A549 (cell line): ENCODE measurements around the gene CEMIP2. TPM values are rescaled to one million over a fixed set of nuclear protein-coding genes. Genes with fewer than 3 reads are reported as not detected.
"Not testable (repeated sequence)": the region's sequence is repeated elsewhere in the genome, so short reads cannot be mapped to it uniquely, and the experiment has no call there.

Experiments
- ATAC-seq, 2 experiments: fragments of 200-7000 bp in 1 of 2; fragments of >200 bp in 1 of 2; cut with Nextera tagmentation in 1 of 2; cut with Tn5 transposase in 1 of 2; 3 replicates each; pipeline versions ENCODE4 v1.8.0 to v1.9.1; 2018 to 2020; ENCODE audit warnings: mild to moderate bottlenecking in 1 of 2, moderate library complexity in 1 of 2
- CTCF ChIA-PET: fragments of 300-600 bp; sonication (Branson Sonifier 250); formaldehyde crosslinking; extraction: SDS; loops from one replicate; lab custom pipeline; 2021; ENCODE audit warnings: antibody characterized with exemption, inconsistent platforms; lab: Yijun Ruan, JAX
- POLR2A ChIA-PET: fragments of 350-600 bp; formaldehyde crosslinking; extraction: SDS; loops from one replicate; lab custom pipeline; 2021; ENCODE audit warnings: antibody characterized with exemption, inconsistent platforms; lab: Yijun Ruan, JAX
- DNase-seq, 2 experiments: peaks; one replicate each; pipeline versions ENCODE4 v3.0.0 to v3.0.0-alpha.2; 2011 to 2016; ENCODE audit warnings: low read depth in 1 of 2, low spot score in 1 of 2
- FAIRE-seq: peaks from 2 replicates; lab custom pipeline; 2011; peaks lifted over from hg19 to GRCh38; lab: Jason Lieb, UNC
- H3K27ac ChIP-seq, 2 experiments: fragments of >200 bp; sonication (Bioruptor Twin); formaldehyde crosslinking; 3 replicates each; pipeline ENCODE4 v1.5.1; 2016 to 2017
- H3K4me1 ChIP-seq: fragments of >200 bp; sonication (Bioruptor Twin); formaldehyde crosslinking; 3 replicates; pipeline ENCODE4 v1.6.1; 2016
- H3K4me2 ChIP-seq: fragments of >200 bp; sonication (Bioruptor Twin); formaldehyde crosslinking; 3 replicates; pipeline ENCODE4 v1.6.1; 2016
- H3K4me3 ChIP-seq: fragments of >200 bp; sonication (Bioruptor Twin); formaldehyde crosslinking; 3 replicates; pipeline ENCODE4 v1.5.1; 2016
- H3K9me3 ChIP-seq: fragments of >200 bp; sonication (Bioruptor Twin); formaldehyde crosslinking; 3 replicates; pipeline ENCODE4 v1.6.1; 2016
- BCL3 ChIP-seq: fragments of >200 bp; sonication (Bioruptor Twin); formaldehyde crosslinking; IDR thresholded peaks from 3 replicates; pipeline ENCODE4 v1.6.1; 2016
- E2F6 ChIP-seq: IDR thresholded peaks from 2 replicates; pipeline ENCODE4 v1.6.1; 2012; ENCODE audit warnings: low read depth, borderline replicate concordance
- EP300 ChIP-seq, 2 experiments: fragments of >200 bp; sonication (Bioruptor Twin); formaldehyde crosslinking; IDR thresholded peaks; 2 replicates in 1 of 2; 3 replicates in 1 of 2; pipeline ENCODE4 v1.6.1; 2016 to 2017
- FOSB ChIP-seq: fragments of 250-450 bp; sonication (Bioruptor Pico); IDR thresholded peaks from 2 replicates; pipeline ENCODE4 v1.5.0; 2020; ENCODE audit warnings: mild to moderate bottlenecking, moderate library complexity
- HOXA7 ChIP-seq: fragments of 250-450 bp; sonication (Bioruptor Pico); IDR thresholded peaks from 2 replicates; pipeline ENCODE4 v1.5.0; 2020; ENCODE audit warnings: mild to moderate bottlenecking, moderate library complexity
- JUN ChIP-seq, 2 experiments: fragments of >200 bp; sonication (Bioruptor Twin); formaldehyde crosslinking; IDR thresholded peaks; 2 replicates in 1 of 2; 3 replicates in 1 of 2; pipeline ENCODE4 v1.6.1; 2016 to 2017
- JUNB ChIP-seq: fragments of >200 bp; sonication (Bioruptor Twin); formaldehyde crosslinking; IDR thresholded peaks from 2 replicates; pipeline ENCODE4 v1.6.1; 2016
- KDM1A ChIP-seq: fragments of 200-600 bp; sonication (generic); IDR thresholded peaks from 2 replicates; pipeline ENCODE4 v1.6.1; 2016; ENCODE audit warnings: low read depth, mild to moderate bottlenecking
- KDM5A ChIP-seq: fragments of 200-600 bp; sonication (generic); IDR thresholded peaks from 2 replicates; pipeline ENCODE4 v1.6.1; 2016; ENCODE audit warnings: antibody characterized with exemption, mild to moderate bottlenecking
- MAFK ChIP-seq: fragments of 450-650 bp; IDR thresholded peaks from 2 replicates; pipeline ENCODE4 v1.6.1; 2014; ENCODE audit not compliant: partially characterized antibody
- NFE2L2 ChIP-seq: fragments of 150-350 bp; conservative IDR thresholded peaks from 2 replicates; pipeline ENCODE4 v1.6.1; 2014; ENCODE audit warnings: low read length
- POLR2AphosphoS2 ChIP-seq: conservative IDR thresholded peaks from 2 replicates; pipeline ENCODE4 v1.6.1; 2012; ENCODE audit warnings: low read length, improper control_type of control experiment, inconsistent platforms
- RAD21 ChIP-seq, 2 experiments: fragments of >200 bp in 1 of 2; sonication (Bioruptor Twin) in 1 of 2; formaldehyde crosslinking in 1 of 2; IDR thresholded peaks in 1 of 2; conservative IDR thresholded peaks in 1 of 2; 2 replicates in 1 of 2; 3 replicates in 1 of 2; pipeline ENCODE4 v1.6.1; 2012 to 2018; ENCODE audit warnings: inconsistent platforms in 1 of 2
- SREBF2 ChIP-seq: fragments of 450-650 bp; IDR thresholded peaks from 2 replicates; pipeline ENCODE4 v1.6.1; 2014; ENCODE audit warnings: mild to moderate bottlenecking, moderate library complexity
- ZC3H11A ChIP-seq: fragments of 450-650 bp; IDR thresholded peaks from 2 replicates; pipeline ENCODE4 v1.6.1; 2014; ENCODE audit warnings: antibody characterized with exemption, mild to moderate bottlenecking
- ZNF302 ChIP-seq: fragments of 250-450 bp; sonication (Bioruptor Pico); IDR thresholded peaks from 2 replicates; pipeline ENCODE4 v1.9.0; 2021; ENCODE audit warnings: inconsistent platforms, mild to moderate bottlenecking, moderate library complexity
- WGBS: methylation state at CpG from one replicate; pipeline ENCODE4 v1.1.6; 2017; ENCODE audit errors: missing lambda C conversion rate; 5-methylcytosine and 5-hydroxymethylcytosine counted together
- polyA plus RNA-seq, 4 experiments: library from polyadenylated mRNA; depleted of rRNA in 3 of 4; stranded (reverse); fragments of >200 nt; fragmentation: RNase III in 1 of 4; extraction: RNeasy Plus Mini Kit Qiagen cat#74134 plus additional on column Dnase treatment in 1 of 4; gene quantifications; 2 replicates in 3 of 4; 3 replicates in 1 of 4; pipeline ENCODE4 v1.2.3, GENCODE V29; 2011 to 2017
- TF ChIP-seq, protein P1 (sequence below): fragments of 150-350 bp; IDR thresholded peaks from 2 replicates; pipeline ENCODE4 v1.6.1; 2014; ENCODE audit warnings: low read depth, mild to moderate bottlenecking, low read length
- TF ChIP-seq, protein P2 (sequence below): fragments of >200 bp; sonication (Bioruptor Twin); formaldehyde crosslinking; IDR thresholded peaks from 3 replicates; pipeline ENCODE4 v1.5.1; 2016
- TF ChIP-seq, protein P3 (sequence below): IDR thresholded peaks from 2 replicates; pipeline ENCODE4 v1.6.1; 2012

CEMIP2 gene
- polyA plus RNA-seq, 2 of the 4 experiments (the other 2 are of a cell fraction), result 146 to 161 TPM

DNA sequence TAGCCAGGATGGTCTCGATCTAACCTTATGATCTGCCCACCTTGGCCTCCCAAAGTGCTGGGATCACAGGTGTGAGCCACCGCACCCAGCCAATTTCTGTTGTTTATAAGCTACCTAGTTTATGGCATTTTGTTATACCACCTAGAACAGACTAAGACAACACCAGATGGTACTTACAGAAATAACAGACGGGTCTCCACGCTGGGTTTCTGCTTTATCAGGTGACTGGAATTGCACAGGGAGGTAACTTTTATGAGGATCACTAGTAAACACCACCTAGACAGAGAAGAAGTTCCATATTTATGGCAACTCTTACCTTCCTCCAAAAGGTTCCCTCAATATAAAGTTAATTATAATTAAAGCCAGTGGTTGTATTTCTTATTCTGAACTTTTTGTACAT is 74.0 kb downstream of the CEMIP2 start:
- H3K9me3 ChIP-seq, result no peaks in the 10 kb centered on the region
- no peak for DNase-seq
- TF ChIP-seq E2F6, result no peak
- TF ChIP-seq, all 56 proteins: peak for 0
- ATAC-seq (no peak), FAIRE-seq (no peak)
- Histone ChIP-seq H3K4me3 (no peak overlapping the region), H3K27ac (no peak overlapping the region), H3K4me2 (no peak overlapping the region), H3K4me1 (peaks cover 27% of the 10 kb centered on the region)
- ChIA-PET POLR2A (no interaction called here), CTCF (interaction anchor here (0.7 to 0.9 kb wide), 3 partner anchors 11 to 85 kb away, joined by 3 read pairs; no protein-coding TSS in a partner anchor)
- 100% methylated on average over 4 of the region's 4 CpGs for WGBS

DNA sequence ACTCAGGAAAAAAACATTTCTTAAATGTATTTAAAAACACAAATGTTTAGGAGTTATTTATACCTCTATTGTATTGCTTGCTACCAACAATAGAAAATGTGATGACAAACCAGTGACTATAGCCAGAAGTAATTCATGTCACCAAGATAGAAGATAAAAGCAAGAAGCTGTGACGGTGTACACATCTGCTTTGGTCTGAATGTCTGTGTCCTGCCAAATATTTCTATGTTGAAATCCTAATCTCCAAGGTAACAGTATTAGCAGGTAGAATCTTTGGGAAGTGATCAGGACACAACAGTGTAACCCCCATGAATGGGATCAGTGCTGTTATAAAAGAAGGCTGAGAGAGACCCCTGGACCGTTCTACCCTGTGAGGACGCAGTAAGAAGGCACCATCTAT is 74.7 kb downstream of the CEMIP2 start:
- DNase-seq, result no peak
- Histone ChIP-seq H3K27ac (no peak overlapping the region), H3K4me2 (no peak overlapping the region)
- WGBS, result 94% methylated on average over 3 of the region's 3 CpGs
- POLR2A ChIA-PET, result no interaction called here
- TF ChIP-seq, protein P1, sequence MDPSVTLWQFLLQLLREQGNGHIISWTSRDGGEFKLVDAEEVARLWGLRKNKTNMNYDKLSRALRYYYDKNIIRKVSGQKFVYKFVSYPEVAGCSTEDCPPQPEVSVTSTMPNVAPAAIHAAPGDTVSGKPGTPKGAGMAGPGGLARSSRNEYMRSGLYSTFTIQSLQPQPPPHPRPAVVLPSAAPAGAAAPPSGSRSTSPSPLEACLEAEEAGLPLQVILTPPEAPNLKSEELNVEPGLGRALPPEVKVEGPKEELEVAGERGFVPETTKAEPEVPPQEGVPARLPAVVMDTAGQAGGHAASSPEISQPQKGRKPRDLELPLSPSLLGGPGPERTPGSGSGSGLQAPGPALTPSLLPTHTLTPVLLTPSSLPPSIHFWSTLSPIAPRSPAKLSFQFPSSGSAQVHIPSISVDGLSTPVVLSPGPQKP, result no peak
- no peak for TF ChIP-seq POLR2AphosphoS2
- TF ChIP-seq ZNF302 (CRISPR knock-in tag), result no peak
- TF ChIP-seq NFE2L2, result no peak
- TF ChIP-seq, all 56 proteins: peak for 0
- Histone ChIP-seq H3K9me3 (no peaks in the 10 kb centered on the region), H3K4me1 (peaks cover 27% of the 10 kb centered on the region), H3K4me3 (no peak overlapping the region)
- FAIRE-seq (no peak), ATAC-seq (no peak)
- CTCF ChIA-PET, result interaction anchor here (0.7 to 1.7 kb wide), 3 partner anchors 10 to 21 kb away, joined by 3 to 4 read pairs (median 3); no protein-coding TSS in a partner anchor

GRCh38 chr9:71692337-71692736 is 76.0 kb downstream of the CEMIP2 start:
- ChIA-PET POLR2A (no interaction called here), CTCF (interaction anchor here (0.6 to 3.7 kb wide), 5 partner anchors 9 to 1543 kb away, joined by 3 to 10 read pairs (median 4); no protein-coding TSS in a partner anchor)
- Histone ChIP-seq H3K4me1 (peaks cover 30% of the 10 kb centered on the region), H3K4me2 (no peak overlapping the region), H3K4me3 (no peak overlapping the region), H3K27ac (peak overlapping the region in 1 of 2 experiments; percentile 43; a peak in 3 of 6 replicates), H3K9me3 (no peaks in the 10 kb centered on the region)
- TF ChIP-seq KDM5A, result no peak
- TF ChIP-seq MAFK, result peak; percentile 94
- WGBS, result 71% methylated on average over 1 of the region's 1 CpG
- FAIRE-seq (no peak), DNase-seq (no peak), ATAC-seq (no peak)

- DNase-seq, H3K4me3 ChIP-seq, POLR2A ChIA-PET, H3K4me2 ChIP-seq, H3K9me3 ChIP-seq, FAIRE-seq, ATAC-seq: not testable (repeated sequence)
- H3K4me1 ChIP-seq, result peaks cover 37% of the 10 kb centered on the region
- CTCF ChIA-PET, result interaction anchor here (0.7 to 3.7 kb wide), 5 partner anchors 8 to 127 kb away, joined by 3 to 10 read pairs (median 4); no protein-coding TSS in a partner anchor
- H3K27ac ChIP-seq, result peak overlapping the region in 1 of 2 experiments; percentile 43; a peak in 2 of 6 replicates
Measured at GRCh38 chr9:71691576-71691975, 76.7 kb downstream of the CEMIP2 start.

- peaks cover 45% of the 10 kb centered on the region for H3K4me1 ChIP-seq
- H3K27ac ChIP-seq, result 0 out of 6 replicates have a peak overlapping the region, but pooled peaks of 1 of the 2 experiments have one; percentile 29
- ATAC-seq (no peak), FAIRE-seq (no peak), DNase-seq (no peak)
- H3K9me3 ChIP-seq, result no peaks in the 10 kb centered on the region
- 94% methylated on average over 6 of the region's 6 CpGs for WGBS
- no peak overlapping the region for H3K4me3 ChIP-seq
- ChIA-PET CTCF (interaction anchor here (0.7 to 3.7 kb wide), 5 partner anchors 8 to 128 kb away, joined by 3 to 10 read pairs (median 4); no protein-coding TSS in a partner anchor), POLR2A (no interaction called here)
- no peak overlapping the region for H3K4me2 ChIP-seq
- TF ChIP-seq ZC3H11A, result no peak
- TF ChIP-seq FOSB (CRISPR knock-in tag), result no peak
- TF ChIP-seq HOXA7 (CRISPR knock-in tag), result no peak
- no peak for TF ChIP-seq POLR2AphosphoS2
- TF ChIP-seq RAD21 (conservative IDR thresholded peaks at IDR 0.05 in 1 of 2, IDR thresholded peaks at IDR 0.05 in 1 of 2), result no peak
- no peak for TF ChIP-seq JUN (IDR thresholded peaks at IDR 0.05)
- no peak for TF ChIP-seq KDM1A
- no peak for TF ChIP-seq JUNB
- TF ChIP-seq EP300 (IDR thresholded peaks at IDR 0.05), result no peak
- no peak for TF ChIP-seq SREBF2
- TF ChIP-seq, protein P2, sequence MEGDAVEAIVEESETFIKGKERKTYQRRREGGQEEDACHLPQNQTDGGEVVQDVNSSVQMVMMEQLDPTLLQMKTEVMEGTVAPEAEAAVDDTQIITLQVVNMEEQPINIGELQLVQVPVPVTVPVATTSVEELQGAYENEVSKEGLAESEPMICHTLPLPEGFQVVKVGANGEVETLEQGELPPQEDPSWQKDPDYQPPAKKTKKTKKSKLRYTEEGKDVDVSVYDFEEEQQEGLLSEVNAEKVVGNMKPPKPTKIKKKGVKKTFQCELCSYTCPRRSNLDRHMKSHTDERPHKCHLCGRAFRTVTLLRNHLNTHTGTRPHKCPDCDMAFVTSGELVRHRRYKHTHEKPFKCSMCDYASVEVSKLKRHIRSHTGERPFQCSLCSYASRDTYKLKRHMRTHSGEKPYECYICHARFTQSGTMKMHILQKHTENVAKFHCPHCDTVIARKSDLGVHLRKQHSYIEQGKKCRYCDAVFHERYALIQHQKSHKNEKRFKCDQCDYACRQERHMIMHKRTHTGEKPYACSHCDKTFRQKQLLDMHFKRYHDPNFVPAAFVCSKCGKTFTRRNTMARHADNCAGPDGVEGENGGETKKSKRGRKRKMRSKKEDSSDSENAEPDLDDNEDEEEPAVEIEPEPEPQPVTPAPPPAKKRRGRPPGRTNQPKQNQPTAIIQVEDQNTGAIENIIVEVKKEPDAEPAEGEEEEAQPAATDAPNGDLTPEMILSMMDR, result no peak
- TF ChIP-seq BCL3, result no peak
- TF ChIP-seq, protein P3, sequence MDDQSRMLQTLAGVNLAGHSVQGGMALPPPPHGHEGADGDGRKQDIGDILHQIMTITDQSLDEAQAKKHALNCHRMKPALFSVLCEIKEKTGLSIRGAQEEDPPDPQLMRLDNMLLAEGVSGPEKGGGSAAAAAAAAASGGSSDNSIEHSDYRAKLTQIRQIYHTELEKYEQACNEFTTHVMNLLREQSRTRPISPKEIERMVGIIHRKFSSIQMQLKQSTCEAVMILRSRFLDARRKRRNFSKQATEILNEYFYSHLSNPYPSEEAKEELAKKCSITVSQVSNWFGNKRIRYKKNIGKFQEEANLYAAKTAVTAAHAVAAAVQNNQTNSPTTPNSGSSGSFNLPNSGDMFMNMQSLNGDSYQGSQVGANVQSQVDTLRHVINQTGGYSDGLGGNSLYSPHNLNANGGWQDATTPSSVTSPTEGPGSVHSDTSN, result no peak
Measured at GRCh38 chr9:71690689-71691435, 77.5 kb downstream of the CEMIP2 start.
